NCI-H69 (cell line): ENCODE data around the gene RBM33.

Experiments used
- DNase-seq: peaks from one replicate; lab custom pipeline; 2025; lab: John Stamatoyannopoulos, UW

Gene RBM33

GRCh38 chr7:155724327-155725005, 80.0 kb downstream of the RBM33 start:
- no peak for DNase-seq

GRCh38 chr7:155725006-155725355, 80.5 kb downstream of the RBM33 start:
- no peak for DNase-seq

GRCh38 chr7:155727616-155728015, 83.2 kb downstream of the RBM33 start:
- DNase-seq = no peak

- no peak for DNase-seq
Observed at GRCh38 chr7:155728116-155728515, 83.7 kb downstream of the RBM33 start.

GRCh38 chr7:155729847-155730246, 85.4 kb downstream of the RBM33 start:
- peak; percentile 14 for DNase-seq

- no peak for DNase-seq
Observed at GRCh38 chr7:155731380-155731779, 86.9 kb downstream of the RBM33 start.

GRCh38 chr7:155731871-155732270, 87.4 kb downstream of the RBM33 start:
- no peak for DNase-seq

- DNase-seq = no peak
Observed at GRCh38 chr7:155732286-155732685, 87.8 kb downstream of the RBM33 start.

GRCh38 chr7:155733582-155734444, 89.4 kb downstream of the RBM33 start:
- no peak for DNase-seq

- no peak for DNase-seq
Observed at GRCh38 chr7:155734445-155734809, 90.0 kb downstream of the RBM33 start.

- DNase-seq = no peak
Observed at GRCh38 chr7:155735442-155736115, 91.1 kb downstream of the RBM33 start.

GRCh38 chr7:155737590-155737989, 93.1 kb downstream of the RBM33 start:
- DNase-seq = no peak

- no peak for DNase-seq
Observed at GRCh38 chr7:155738104-155738503, 93.6 kb downstream of the RBM33 start.

GRCh38 chr7:155738652-155739537, 94.4 kb downstream of the RBM33 start:
- peak; percentile 7 for DNase-seq

- DNase-seq = no peak
Observed at GRCh38 chr7:155739538-155740143, 95.2 kb downstream of the RBM33 start.

- DNase-seq = no peak
Observed at GRCh38 chr7:155741082-155741481, 96.6 kb downstream of the RBM33 start.

- no peak for DNase-seq
Observed at GRCh38 chr7:155741805-155742204, 97.3 kb downstream of the RBM33 start.

- no peak for DNase-seq
Observed at GRCh38 chr7:155743177-155743576, 98.7 kb downstream of the RBM33 start.

- DNase-seq = no peak
Observed at GRCh38 chr7:155744971-155745683, 100.7 kb downstream of the RBM33 start.

- DNase-seq = no peak
Observed at GRCh38 chr7:155745737-155746136, 101.3 kb downstream of the RBM33 start.

- DNase-seq = no peak
Observed at GRCh38 chr7:155746188-155746587, 101.7 kb downstream of the RBM33 start.
